ENCODE data around the gene DNAH10.
"Not testable (repeated sequence)": the region's sequence is repeated elsewhere in the genome, so short reads cannot be mapped to it uniquely, and the experiment has no call there.

Gene DNAH10

GRCh38 chr12:123937707-123938591, 175.8 kb downstream of the DNAH10 start:
- DNase-seq, result no peak

- no peak for DNase-seq
These were observed 176.8 kb downstream of the DNAH10 start for GRCh38 chr12:123938679-123939480.

GRCh38 chr12:123939716-123940626, 177.9 kb downstream of the DNAH10 start:
- no peak for DNase-seq

GRCh38 chr12:123940627-123940966, 178.5 kb downstream of the DNAH10 start:
- DNase-seq, result no peak

- no peak for DNase-seq
These were observed 178.9 kb downstream of the DNAH10 start for GRCh38 chr12:123941000-123941399.

GRCh38 chr12:123941624-123942237, 179.6 kb downstream of the DNAH10 start:
- DNase-seq, result no peak

- DNase-seq, result no peak
These were observed 180.1 kb downstream of the DNAH10 start for GRCh38 chr12:123942238-123942653.

GRCh38 chr12:123942911-123943648, 181.0 kb downstream of the DNAH10 start:
- DNase-seq, result no peak

GRCh38 chr12:123943816-123944215, 181.7 kb downstream of the DNAH10 start:
- DNase-seq, result no peak

GRCh38 chr12:123944696-123945095, 182.6 kb downstream of the DNAH10 start:
- no peak for DNase-seq

GRCh38 chr12:123945287-123946151, 183.4 kb downstream of the DNAH10 start:
- DNase-seq, result no peak

- DNase-seq, result no peak
These were observed 184.0 kb downstream of the DNAH10 start for GRCh38 chr12:123946152-123946515.

GRCh38 chr12:123946516-123947505, 184.7 kb downstream of the DNAH10 start:
- not testable (repeated sequence) for DNase-seq

GRCh38 chr12:123947531-123947930, 185.4 kb downstream of the DNAH10 start:
- DNase-seq, result not testable (repeated sequence)

GRCh38 chr12:123948401-123948795, 186.3 kb downstream of the DNAH10 start:
- DNase-seq, result no peak

GRCh38 chr12:123948796-123949769, 187.0 kb downstream of the DNAH10 start:
- DNase-seq, result no peak

- no peak for DNase-seq
These were observed 187.7 kb downstream of the DNAH10 start for GRCh38 chr12:123949770-123950165.

All from NCI-H1417 (cell line).